ENCODE results near the gene IPO4. TPM values are rescaled to one million over a fixed set of nuclear protein-coding genes. Genes with fewer than 3 reads are reported as not detected.
"Not testable (repeated sequence)": the region's sequence is repeated elsewhere in the genome, so short reads cannot be mapped to it uniquely, and the experiment has no call there.

IPO4 gene
- total RNA-seq, 2 donors from 2014 or later, result 12.1 to 15.7 TPM

DNA sequence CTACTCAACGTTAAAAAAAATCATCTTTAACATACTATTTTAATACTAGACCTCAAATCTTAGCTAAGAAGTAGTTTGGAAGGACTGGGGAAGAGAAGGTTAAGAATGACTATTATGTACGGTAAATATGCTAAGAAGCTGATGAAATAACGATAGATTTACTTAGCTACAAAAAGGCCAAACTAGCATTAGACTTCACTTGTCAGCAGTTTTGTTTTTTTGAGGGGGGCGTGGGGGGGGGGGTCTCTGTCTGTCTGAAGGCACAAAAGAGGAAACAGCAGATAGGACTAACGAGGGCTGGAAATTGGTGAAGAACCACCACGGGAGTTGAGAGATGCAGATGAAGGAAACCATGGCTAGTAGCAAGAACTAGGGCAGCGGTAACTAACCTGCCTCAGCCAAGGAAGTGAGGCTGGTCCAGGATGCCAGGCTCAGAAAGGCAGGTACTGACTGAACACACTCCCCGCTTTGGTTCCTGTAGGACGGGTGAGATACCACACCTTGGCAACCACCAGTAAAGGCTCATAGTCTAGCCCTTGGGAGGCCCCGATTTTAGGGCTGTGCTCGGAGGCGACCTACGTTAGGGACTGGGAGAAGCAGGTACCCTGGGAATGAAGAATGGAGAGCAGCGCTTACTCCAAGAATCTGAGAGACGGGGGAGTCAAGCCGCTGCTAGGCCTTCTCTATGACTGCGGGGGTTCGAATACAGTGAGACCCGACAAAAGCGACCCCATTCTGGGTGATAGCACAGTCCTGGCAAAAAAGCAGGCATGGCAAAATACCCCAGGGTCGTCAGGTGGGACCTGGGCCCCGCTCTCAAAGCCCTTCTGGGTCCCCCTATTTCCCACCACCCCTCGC, 42.9 kb upstream of the IPO4 start:
- TF ChIP-seq, protein P1, sequence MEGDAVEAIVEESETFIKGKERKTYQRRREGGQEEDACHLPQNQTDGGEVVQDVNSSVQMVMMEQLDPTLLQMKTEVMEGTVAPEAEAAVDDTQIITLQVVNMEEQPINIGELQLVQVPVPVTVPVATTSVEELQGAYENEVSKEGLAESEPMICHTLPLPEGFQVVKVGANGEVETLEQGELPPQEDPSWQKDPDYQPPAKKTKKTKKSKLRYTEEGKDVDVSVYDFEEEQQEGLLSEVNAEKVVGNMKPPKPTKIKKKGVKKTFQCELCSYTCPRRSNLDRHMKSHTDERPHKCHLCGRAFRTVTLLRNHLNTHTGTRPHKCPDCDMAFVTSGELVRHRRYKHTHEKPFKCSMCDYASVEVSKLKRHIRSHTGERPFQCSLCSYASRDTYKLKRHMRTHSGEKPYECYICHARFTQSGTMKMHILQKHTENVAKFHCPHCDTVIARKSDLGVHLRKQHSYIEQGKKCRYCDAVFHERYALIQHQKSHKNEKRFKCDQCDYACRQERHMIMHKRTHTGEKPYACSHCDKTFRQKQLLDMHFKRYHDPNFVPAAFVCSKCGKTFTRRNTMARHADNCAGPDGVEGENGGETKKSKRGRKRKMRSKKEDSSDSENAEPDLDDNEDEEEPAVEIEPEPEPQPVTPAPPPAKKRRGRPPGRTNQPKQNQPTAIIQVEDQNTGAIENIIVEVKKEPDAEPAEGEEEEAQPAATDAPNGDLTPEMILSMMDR (IDR thresholded peaks at IDR 0.05), result no peak
- no peaks in the 10 kb centered on the region for H3K27me3 ChIP-seq
- DNase-seq (ENCODE audit: low spot score), result no peak
- peaks cover 0 to 28% of the 10 kb centered on the region in 2 donors for H3K4me1 ChIP-seq
- H3K9me3 ChIP-seq, result no peaks in the 10 kb centered on the region
- H3K36me3 ChIP-seq, result peaks cover 20% of the 10 kb centered on the region
- peak overlapping the region; percentile 86 to 92 for H3K27ac ChIP-seq
- peak overlapping the region; percentile 86 to 95 for H3K4me3 ChIP-seq

DNA sequence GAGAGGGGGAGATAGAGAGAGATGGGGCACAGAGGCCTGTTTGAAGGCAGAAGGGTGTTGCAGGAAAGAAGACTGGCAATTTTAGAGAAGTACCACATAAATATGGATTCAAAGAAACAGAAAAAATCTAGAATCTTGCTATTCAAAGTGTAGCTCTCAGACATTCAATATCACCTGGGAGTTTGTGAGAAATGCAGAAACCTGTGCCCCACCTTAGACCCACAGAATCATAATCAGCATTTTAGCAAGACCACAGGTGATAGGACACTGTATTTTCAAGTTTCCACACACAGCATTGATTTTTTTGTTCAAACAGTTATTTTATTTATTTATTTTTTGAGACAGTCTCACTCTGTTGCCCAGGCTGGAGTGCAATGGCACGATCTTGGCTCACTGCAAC, 40.3 kb upstream of the IPO4 start:
- Histone ChIP-seq H3K36me3 (peaks cover 10% of the 10 kb centered on the region), H3K4me3 (no peak overlapping the region), H3K27me3 (no peaks in the 10 kb centered on the region), H3K27ac (no peak overlapping the region), H3K9me3 (no peaks in the 10 kb centered on the region), H3K4me1 (peaks cover 0 to 22% of the 10 kb centered on the region in 2 donors)
- TF ChIP-seq, protein P1 (IDR thresholded peaks at IDR 0.05), result no peak
- no peak for DNase-seq (ENCODE audit: low spot score)

DNA sequence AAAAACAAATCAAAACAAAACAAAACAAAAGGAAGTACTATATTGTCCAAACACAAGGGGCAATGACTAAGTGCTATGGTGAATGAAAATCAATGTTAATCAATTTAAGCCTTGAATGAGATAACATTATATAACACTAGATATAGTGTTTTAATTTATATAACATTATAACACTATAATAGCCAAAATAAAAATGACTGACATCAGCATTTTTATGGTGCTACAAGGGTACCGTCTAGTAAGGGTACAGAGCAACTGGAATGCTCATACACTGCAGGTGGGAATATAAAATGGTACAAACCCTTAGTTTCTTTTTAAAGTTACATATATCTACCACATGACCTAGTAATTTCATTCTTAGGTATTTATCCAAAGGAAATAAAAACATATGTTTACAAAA, 37.9 kb upstream of the IPO4 start:
- Histone ChIP-seq H3K36me3 (peaks cover 10% of the 10 kb centered on the region), H3K4me1 (peaks cover 0 to 10% of the 10 kb centered on the region in 2 donors), H3K27ac (no peak overlapping the region), H3K4me3 (no peak overlapping the region), H3K27me3 (no peaks in the 10 kb centered on the region), H3K9me3 (no peaks in the 10 kb centered on the region)
- TF ChIP-seq, protein P1 (IDR thresholded peaks at IDR 0.05), result no peak
- DNase-seq (ENCODE audit: low spot score), result no peak

DNA sequence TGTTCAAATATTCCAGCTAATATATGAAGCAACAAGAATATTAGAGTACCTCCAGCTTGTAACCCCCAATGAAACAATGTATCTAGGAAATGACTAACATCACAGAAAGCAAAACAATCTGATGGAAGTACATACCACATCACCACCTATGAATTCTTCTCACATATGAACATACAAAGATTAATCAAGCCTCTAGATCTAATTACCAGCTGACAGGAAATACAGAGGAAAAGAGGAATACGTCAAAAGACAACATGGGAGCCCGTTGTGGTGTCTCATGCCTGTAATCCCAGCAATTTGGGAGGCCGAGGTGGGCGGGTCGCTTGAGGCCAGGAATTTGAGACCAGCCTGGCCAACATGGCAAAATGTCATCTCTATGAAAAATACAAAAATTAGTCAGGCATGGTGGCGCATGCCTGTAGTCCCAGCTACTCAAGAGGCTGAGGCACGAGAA, 36.0 kb upstream of the IPO4 start:
- Histone ChIP-seq H3K9me3 (no peaks in the 10 kb centered on the region), H3K27ac (peak overlapping the region in 1 of 2 donors; percentile 41), H3K4me1 (no peaks in the 10 kb centered on the region), H3K36me3 (peaks cover 10% of the 10 kb centered on the region), H3K27me3 (no peaks in the 10 kb centered on the region), H3K4me3 (no peak overlapping the region)
- DNase-seq (ENCODE audit: low spot score), result no peak
- TF ChIP-seq, protein P1 (IDR thresholded peaks at IDR 0.05), result no peak

DNA sequence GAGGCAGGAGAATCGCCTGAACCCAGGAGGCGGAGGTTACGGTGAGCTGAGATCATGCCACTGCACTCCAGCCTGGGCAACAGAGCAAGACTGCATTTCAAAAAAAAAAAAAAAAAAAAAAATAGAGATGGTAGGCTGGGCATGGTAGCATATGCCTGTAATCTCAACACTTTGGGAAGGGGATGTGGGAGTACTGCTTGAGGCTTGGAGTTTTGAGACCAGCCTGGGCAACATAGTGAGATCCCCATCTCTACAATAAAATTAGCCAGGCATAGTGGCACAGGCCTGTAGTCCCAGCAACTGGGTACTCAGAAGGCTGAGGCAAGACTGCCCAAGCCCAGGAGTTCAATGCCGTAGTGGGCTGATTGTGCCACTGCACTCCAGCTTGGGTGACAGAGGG, 34.4 kb upstream of the IPO4 start:
- H3K36me3 ChIP-seq; H3K9me3 ChIP-seq; H3K27ac ChIP-seq; H3K4me3 ChIP-seq; H3K27me3 ChIP-seq; H3K4me1 ChIP-seq; DNase-seq (ENCODE audit: low spot score): not testable (repeated sequence)

DNA sequence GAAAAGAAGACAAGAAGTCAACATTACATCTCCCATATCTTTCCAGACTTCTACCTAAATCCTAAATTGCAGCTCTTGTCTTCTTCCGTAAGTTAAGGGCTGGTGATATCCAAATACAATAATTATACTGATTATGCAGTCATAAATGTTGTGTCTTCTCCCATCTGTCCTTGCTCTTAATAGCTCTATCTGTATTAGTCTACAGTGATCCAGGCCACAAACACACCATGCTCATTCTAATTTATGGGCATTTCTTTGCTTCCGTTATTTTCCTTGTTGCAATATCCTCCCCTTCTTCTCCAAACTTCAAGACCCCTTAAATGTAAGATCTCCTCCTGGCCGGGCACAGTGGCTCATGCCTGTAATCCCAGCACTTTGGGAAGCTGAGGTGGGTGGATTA, 30.9 kb upstream of the IPO4 start:
- peaks cover 7% of the 10 kb centered on the region for H3K36me3 ChIP-seq
- TF ChIP-seq, protein P1 (IDR thresholded peaks at IDR 0.05), result no peak
- H3K27me3 ChIP-seq, result no peaks in the 10 kb centered on the region
- H3K9me3 ChIP-seq, result no peaks in the 10 kb centered on the region
- peaks cover 0 to 14% of the 10 kb centered on the region in 2 donors for H3K4me1 ChIP-seq
- H3K4me3 ChIP-seq, result no peak overlapping the region
- H3K27ac ChIP-seq, result no peak overlapping the region
- DNase-seq (ENCODE audit: low spot score), result no peak

Measured in right atrium auricular region (tissue), 2 donors.